Sigmoid colon (tissue), 7 donors: ENCODE measurements around the gene RAB27B. TPM values are rescaled to one million over a fixed set of nuclear protein-coding genes. Genes with fewer than 3 reads are reported as not detected.
"Not testable (repeated sequence)": the region's sequence is repeated elsewhere in the genome, so short reads cannot be mapped to it uniquely, and the experiment has no call there.

ENCODE experiments used
- DNase-seq: peaks from one replicate; pipeline ENCODE4 v3.0.0-alpha.2; 2019
- H3K27ac ChIP-seq, 4 donors: fragments of 200-600 bp; sonication (generic); one replicate each; pipeline ENCODE4 v1.5.1; 2016 to 2019; ENCODE audit warnings: mild to moderate bottlenecking in 1 of 4
- H3K27me3 ChIP-seq, 3 donors: fragments of 200-600 bp; sonication (generic); one replicate each; pipeline ENCODE4 v1.5.1; 2019; ENCODE audit warnings: mild to moderate bottlenecking in 1 of 3
- H3K36me3 ChIP-seq, 4 donors: fragments of 200-600 bp; sonication (generic); one replicate each; pipeline ENCODE4 v1.5.1; 2016 to 2019
- H3K4me1 ChIP-seq, 4 donors: fragments of 200-600 bp; sonication (generic); one replicate each; pipeline ENCODE4 v1.5.1; 2017 to 2019
- H3K4me3 ChIP-seq, 4 donors: fragments of 200-600 bp; sonication (generic); one replicate each; pipeline ENCODE4 v1.5.1; 2017 to 2019; ENCODE audit warnings: mild to moderate bottlenecking in 2 of 4, moderate library complexity in 1 of 4
- H3K9me3 ChIP-seq, 4 donors: fragments of 200-600 bp in 3 of 4; sonication (generic) in 3 of 4; one replicate each; pipeline versions ENCODE4 v1.5.1 to v1.6.1; 2013 to 2019
- CTCF ChIP-seq, 4 experiments: fragments of 450-650 bp in 3 of 4; fragments of 200-600 bp in 1 of 4; IDR thresholded peaks; one replicate each; pipeline ENCODE4 v1.5.1; 2016 to 2019; ENCODE audit warnings: antibody characterized with exemption in 4 of 4, mild to moderate bottlenecking in 3 of 4, moderate library complexity in 2 of 4
- EP300 ChIP-seq, 4 donors: sonication (generic); formaldehyde crosslinking; IDR thresholded peaks; one replicate each; pipeline ENCODE4 v1.6.1; 2017; ENCODE audit warnings: antibody characterized with exemption in 4 of 4
- POLR2A ChIP-seq, 2 donors: fragments of 450-650 bp; IDR thresholded peaks; one replicate each; pipeline ENCODE4 v1.6.1; 2016; ENCODE audit warnings: antibody characterized with exemption in 2 of 2, mild to moderate bottlenecking in 2 of 2, moderate library complexity in 2 of 2
- POLR2AphosphoS5 ChIP-seq, 4 donors: sonication (generic); formaldehyde crosslinking; IDR thresholded peaks; one replicate each; pipeline ENCODE4 v1.6.1; 2017; ENCODE audit warnings: antibody characterized with exemption in 4 of 4
- WGBS, 2 donors: extraction: QIAGEN DNeasy Blood & Tissue Kit; methylation state at CpG; one replicate each; pipeline ENCODE4 v1.1.7; 2013; 5-methylcytosine and 5-hydroxymethylcytosine counted together
- intact Hi-C: fragments of 100-400 bp; cut with DNase I; formaldehyde crosslinking; loops from one replicate; pipeline ENCODE4 v1.15.1; 2023
- polyA plus RNA-seq, 3 donors: library from polyadenylated mRNA; stranded (reverse); fragments of 200-250 nt; gene quantifications; one replicate each; pipeline ENCODE4 v1.2.3, GENCODE V29; 2013
- total RNA-seq, 4 donors: library from RNA; depleted of rRNA; stranded (reverse); fragments of >200 nt; gene quantifications; one replicate each; pipeline ENCODE4 v1.1.0, GENCODE V29; 2016
- donor health status: healthy with polysubstance abuse.
- donor health status: Bipolar disorder and iron deficiency.
- donor health status: healthy.

Gene RAB27B
- total and polyA plus RNA-seq, 7 donors: 0.27 to 6.0 (median 1.4) TPM

- Histone ChIP-seq H3K36me3 (no peaks in the 10 kb centered on the region), H3K27ac (no peak overlapping the region), H3K27me3 (no peaks in the 10 kb centered on the region), H3K4me3 (no peak overlapping the region), H3K4me1 (no peaks in the 10 kb centered on the region), H3K9me3 (no peaks in the 10 kb centered on the region)
- WGBS, 2 donors: 95% methylated on average over 1 of the region's 1 CpG
- no peak for TF ChIP-seq EP300 (IDR thresholded peaks at IDR 0.05)
- TF ChIP-seq CTCF (IDR thresholded peaks at IDR 0.05): no peak
- no peak for TF ChIP-seq POLR2AphosphoS5 (IDR thresholded peaks at IDR 0.05)
- TF ChIP-seq POLR2A (IDR thresholded peaks at IDR 0.05): no peak
- DNase-seq: no peak
- intact Hi-C loops: no loop called here
Measured at GRCh38 chr18:54848121-54848520, 19.8 kb downstream of the RAB27B start.

GRCh38 chr18:54849683-54850082 is 21.4 kb downstream of the RAB27B start:
- Histone ChIP-seq H3K9me3 (no peaks in the 10 kb centered on the region), H3K36me3 (no peaks in the 10 kb centered on the region), H3K27me3 (no peaks in the 10 kb centered on the region), H3K27ac (no peak overlapping the region), H3K4me3 (no peak overlapping the region), H3K4me1 (no peaks in the 10 kb centered on the region)
- intact Hi-C loops: no loop called here
- DNase-seq: no peak
- TF ChIP-seq CTCF (IDR thresholded peaks at IDR 0.05) (no peak), POLR2A (IDR thresholded peaks at IDR 0.05) (no peak), EP300 (IDR thresholded peaks at IDR 0.05) (no peak), POLR2AphosphoS5 (IDR thresholded peaks at IDR 0.05) (no peak)
- WGBS, 2 donors: 46 to 70% methylated on average over 2 of the region's 2 CpGs

- H3K27me3 ChIP-seq: no peaks in the 10 kb centered on the region
- no peak overlapping the region for H3K4me3 ChIP-seq
- H3K27ac ChIP-seq: no peak overlapping the region
- no peaks in the 10 kb centered on the region for H3K36me3 ChIP-seq
- intact Hi-C loops: no loop called here
- no peaks in the 10 kb centered on the region for H3K4me1 ChIP-seq
- 94 to 96% methylated on average over 3 of the region's 3 CpGs for WGBS, 2 donors
- no peaks in the 10 kb centered on the region for H3K9me3 ChIP-seq
- TF ChIP-seq EP300 (IDR thresholded peaks at IDR 0.05) (no peak), POLR2AphosphoS5 (IDR thresholded peaks at IDR 0.05) (no peak), POLR2A (IDR thresholded peaks at IDR 0.05) (no peak)
- DNase-seq: no peak
Measured at GRCh38 chr18:54850598-54850997, 22.3 kb downstream of the RAB27B start.

DNA sequence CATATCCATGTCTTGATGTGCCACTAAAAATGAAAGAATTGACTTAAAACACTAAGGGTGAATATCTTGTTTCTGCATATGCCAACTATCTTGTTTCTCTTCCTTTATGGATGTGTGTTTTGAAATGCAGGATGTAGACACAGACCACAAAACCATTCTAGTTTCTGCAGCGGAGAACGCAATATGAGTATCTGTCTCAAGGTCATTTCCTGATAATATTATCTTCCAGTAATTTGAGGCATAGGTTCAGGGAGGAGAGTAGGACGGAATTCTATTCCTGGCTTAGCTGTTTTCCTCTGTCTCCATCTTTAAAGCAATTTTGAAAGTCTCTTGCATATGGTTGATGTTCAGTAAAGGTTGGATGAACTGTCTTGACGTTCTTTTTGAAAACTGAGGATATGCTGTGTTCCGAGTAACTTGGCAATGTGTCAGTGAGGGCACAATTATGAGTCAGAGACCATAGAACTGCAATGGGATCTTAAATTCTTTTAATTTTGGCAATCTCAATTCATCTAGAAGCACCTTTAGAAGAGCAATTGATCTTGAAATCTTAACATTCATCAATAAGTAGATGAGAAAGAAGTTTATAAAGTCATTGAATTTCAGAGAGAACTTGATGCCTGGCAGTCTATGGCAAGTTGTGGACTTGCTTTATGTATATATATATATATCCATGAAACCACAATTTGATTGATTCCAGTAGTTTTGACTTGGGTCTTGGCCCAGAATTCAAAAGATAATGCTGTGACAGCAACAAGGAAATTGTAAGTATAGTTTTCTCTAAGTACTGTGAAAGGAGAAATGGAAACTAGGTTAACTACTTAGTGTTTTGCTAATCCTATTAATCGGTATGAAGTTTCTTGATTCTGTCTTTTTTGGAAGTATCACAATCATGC is 24.8 kb downstream of the RAB27B start:
- 51 to 88% methylated on average over 6 of the region's 6 CpGs for WGBS, 2 donors
- Histone ChIP-seq H3K9me3 (no peaks in the 10 kb centered on the region), H3K27me3 (no peaks in the 10 kb centered on the region), H3K36me3 (no peaks in the 10 kb centered on the region), H3K4me1 (no peaks in the 10 kb centered on the region), H3K27ac (no peak overlapping the region), H3K4me3 (no peak overlapping the region)
- TF ChIP-seq POLR2A (IDR thresholded peaks at IDR 0.05): no peak
- no peak for TF ChIP-seq CTCF (IDR thresholded peaks at IDR 0.05)
- TF ChIP-seq EP300 (IDR thresholded peaks at IDR 0.05): no peak
- TF ChIP-seq POLR2AphosphoS5 (IDR thresholded peaks at IDR 0.05): no peak
- intact Hi-C loops: no loop called here
- DNase-seq: no peak

DNA sequence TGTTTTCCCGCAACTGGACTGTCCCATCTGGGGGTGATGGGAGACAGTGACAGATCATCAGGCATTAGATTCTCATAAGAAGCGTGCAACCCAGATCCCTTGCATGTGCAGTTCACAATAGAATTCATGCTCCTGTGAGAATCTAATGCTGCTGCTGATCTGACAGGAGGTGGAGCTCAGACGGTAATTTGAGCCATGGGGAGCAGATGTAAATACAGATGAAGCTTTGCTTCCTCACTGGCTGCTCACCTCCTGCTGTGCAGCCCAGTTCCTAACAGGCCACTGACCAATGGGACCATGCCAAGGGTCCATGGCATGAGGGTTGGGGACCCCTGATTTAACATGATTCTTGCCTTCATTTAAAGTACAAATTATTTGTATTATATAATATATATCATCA is 26.8 kb downstream of the RAB27B start:
- H3K36me3 ChIP-seq, H3K9me3 ChIP-seq, H3K4me3 ChIP-seq, H3K27ac ChIP-seq, H3K4me1 ChIP-seq, DNase-seq, H3K27me3 ChIP-seq, intact Hi-C loops: not testable (repeated sequence)
- WGBS, 2 donors: 94 to 97% methylated on average over 3 of the region's 3 CpGs
